Measurements from ENCODE around the gene NPAS4. TPM values are rescaled to one million over a fixed set of nuclear protein-coding genes. Genes with fewer than 3 reads are reported as not detected.

Gene NPAS4
- total and polyA plus RNA-seq, 2 of the 13 experiments (the other 11 are each of a cell fraction or from before 2014, with no cell fraction given) = not detected

DNA sequence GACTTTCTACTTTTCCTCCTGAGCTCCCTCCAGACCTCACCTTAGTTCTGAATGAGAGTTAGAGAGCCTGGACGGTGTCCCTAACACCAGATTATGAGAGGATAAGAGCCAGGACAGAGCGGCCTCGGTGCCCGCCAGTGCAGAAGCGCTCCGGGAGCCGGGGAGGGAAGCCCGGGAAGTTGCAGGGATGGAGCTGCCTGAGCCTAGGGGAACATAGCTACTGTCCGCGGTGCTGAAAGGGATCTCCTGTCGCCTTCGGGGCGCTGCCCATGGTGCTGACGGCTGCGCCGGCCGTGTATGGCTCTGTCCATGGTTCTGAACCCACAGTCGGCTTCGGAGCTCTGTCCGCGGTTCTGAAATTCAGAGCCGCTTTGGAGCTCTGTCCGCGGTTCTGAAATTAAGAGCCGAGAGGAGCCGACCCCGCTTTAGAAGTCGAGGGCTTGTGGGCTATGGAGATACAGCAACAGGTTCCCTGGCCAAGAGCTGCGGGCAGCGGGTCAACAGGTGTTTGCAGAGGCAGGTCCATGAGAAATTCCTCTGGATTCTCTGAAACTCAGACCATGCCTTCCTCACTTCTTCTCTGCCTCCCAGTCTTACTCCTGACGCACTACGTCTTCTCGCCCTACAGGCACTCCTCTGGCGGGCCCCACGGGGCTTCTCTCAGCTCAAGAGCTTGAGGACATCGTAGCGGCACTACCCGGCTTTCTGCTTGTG is 814 bp downstream of the NPAS4 start (continued):
- peak; percentile 30 for TF ChIP-seq AGO2 (optimal IDR thresholded peaks at IDR 0.05; ENCODE audit: low read depth, low read length)
- TF ChIP-seq ZNF350 (CRISPR knock-in tag; IDR thresholded peaks at IDR 0.05; ENCODE audit: borderline replicate concordance, low read depth) = peak; percentile 100
- TF ChIP-seq, protein P1, sequence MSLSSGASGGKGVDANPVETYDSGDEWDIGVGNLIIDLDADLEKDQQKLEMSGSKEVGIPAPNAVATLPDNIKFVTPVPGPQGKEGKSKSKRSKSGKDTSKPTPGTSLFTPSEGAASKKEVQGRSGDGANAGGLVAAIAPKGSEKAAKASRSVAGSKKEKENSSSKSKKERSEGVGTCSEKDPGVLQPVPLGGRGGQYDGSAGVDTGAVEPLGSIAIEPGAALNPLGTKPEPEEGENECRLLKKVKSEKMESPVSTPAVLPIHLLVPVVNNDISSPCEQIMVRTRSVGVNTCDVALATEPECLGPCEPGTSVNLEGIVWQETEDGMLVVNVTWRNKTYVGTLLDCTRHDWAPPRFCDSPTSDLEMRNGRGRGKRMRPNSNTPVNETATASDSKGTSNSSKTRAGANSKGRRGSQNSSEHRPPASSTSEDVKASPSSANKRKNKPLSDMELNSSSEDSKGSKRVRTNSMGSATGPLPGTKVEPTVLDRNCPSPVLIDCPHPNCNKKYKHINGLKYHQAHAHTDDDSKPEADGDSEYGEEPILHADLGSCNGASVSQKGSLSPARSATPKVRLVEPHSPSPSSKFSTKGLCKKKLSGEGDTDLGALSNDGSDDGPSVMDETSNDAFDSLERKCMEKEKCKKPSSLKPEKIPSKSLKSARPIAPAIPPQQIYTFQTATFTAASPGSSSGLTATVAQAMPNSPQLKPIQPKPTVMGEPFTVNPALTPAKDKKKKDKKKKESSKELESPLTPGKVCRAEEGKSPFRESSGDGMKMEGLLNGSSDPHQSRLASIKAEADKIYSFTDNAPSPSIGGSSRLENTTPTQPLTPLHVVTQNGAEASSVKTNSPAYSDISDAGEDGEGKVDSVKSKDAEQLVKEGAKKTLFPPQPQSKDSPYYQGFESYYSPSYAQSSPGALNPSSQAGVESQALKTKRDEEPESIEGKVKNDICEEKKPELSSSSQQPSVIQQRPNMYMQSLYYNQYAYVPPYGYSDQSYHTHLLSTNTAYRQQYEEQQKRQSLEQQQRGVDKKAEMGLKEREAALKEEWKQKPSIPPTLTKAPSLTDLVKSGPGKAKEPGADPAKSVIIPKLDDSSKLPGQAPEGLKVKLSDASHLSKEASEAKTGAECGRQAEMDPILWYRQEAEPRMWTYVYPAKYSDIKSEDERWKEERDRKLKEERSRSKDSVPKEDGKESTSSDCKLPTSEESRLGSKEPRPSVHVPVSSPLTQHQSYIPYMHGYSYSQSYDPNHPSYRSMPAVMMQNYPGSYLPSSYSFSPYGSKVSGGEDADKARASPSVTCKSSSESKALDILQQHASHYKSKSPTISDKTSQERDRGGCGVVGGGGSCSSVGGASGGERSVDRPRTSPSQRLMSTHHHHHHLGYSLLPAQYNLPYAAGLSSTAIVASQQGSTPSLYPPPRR (CRISPR knock-in tag; IDR thresholded peaks at IDR 0.05; ENCODE audit: borderline replicate concordance) = peak; percentile 99
- peak; percentile 100 for TF ChIP-seq PHF5A (CRISPR knock-in tag; IDR thresholded peaks at IDR 0.05; ENCODE audit: low read depth, unreplicated experiment)
- TF ChIP-seq SP2 (CRISPR knock-in tag; IDR thresholded peaks at IDR 0.05) = peak; percentile 90
- peak; percentile 100 for TF ChIP-seq RFXAP (CRISPR knock-in tag; IDR thresholded peaks at IDR 0.05; ENCODE audit: borderline replicate concordance)
- TF ChIP-seq, protein P2, sequence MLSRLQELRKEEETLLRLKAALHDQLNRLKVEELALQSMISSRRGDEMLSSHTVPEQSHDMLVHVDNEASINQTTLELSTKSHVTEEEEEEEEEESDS (CRISPR knock-in tag; IDR thresholded peaks at IDR 0.05; ENCODE audit: borderline replicate concordance) = peak; percentile 99
- no peak for TF ChIP-seq SYNCRIP (IDR thresholded peaks at IDR 0.05; ENCODE audit: insufficient read depth, low read depth, low read length)
- TF ChIP-seq MATR3 (CRISPR knock-in tag; IDR thresholded peaks at IDR 0.05) = peak; percentile 99
- TF ChIP-seq GATAD2A (CRISPR knock-in tag; IDR thresholded peaks at IDR 0.05) = peak; percentile 100
- TF ChIP-seq, protein P3, sequence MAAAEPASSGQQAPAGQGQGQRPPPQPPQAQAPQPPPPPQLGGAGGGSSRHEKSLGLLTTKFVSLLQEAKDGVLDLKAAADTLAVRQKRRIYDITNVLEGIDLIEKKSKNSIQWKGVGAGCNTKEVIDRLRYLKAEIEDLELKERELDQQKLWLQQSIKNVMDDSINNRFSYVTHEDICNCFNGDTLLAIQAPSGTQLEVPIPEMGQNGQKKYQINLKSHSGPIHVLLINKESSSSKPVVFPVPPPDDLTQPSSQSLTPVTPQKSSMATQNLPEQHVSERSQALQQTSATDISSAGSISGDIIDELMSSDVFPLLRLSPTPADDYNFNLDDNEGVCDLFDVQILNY (CRISPR knock-in tag; conservative IDR thresholded peaks at IDR 0.05) = peak; percentile 100
- TF ChIP-seq HMGA1 (CRISPR knock-in tag; conservative IDR thresholded peaks at IDR 0.05) = no peak
- TF ChIP-seq, protein P4, sequence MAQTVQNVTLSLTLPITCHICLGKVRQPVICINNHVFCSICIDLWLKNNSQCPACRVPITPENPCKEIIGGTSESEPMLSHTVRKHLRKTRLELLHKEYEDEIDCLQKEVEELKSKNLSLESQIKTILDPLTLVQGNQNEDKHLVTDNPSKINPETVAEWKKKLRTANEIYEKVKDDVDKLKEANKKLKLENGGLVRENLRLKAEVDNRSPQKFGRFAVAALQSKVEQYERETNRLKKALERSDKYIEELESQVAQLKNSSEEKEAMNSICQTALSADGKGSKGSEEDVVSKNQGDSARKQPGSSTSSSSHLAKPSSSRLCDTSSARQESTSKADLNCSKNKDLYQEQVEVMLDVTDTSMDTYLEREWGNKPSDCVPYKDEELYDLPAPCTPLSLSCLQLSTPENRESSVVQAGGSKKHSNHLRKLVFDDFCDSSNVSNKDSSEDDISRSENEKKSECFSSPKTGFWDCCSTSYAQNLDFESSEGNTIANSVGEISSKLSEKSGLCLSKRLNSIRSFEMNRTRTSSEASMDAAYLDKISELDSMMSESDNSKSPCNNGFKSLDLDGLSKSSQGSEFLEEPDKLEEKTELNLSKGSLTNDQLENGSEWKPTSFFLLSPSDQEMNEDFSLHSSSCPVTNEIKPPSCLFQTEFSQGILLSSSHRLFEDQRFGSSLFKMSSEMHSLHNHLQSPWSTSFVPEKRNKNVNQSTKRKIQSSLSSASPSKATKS (CRISPR knock-in tag; IDR thresholded peaks at IDR 0.05) = peak; percentile 100
- peak; percentile 85 for TF ChIP-seq ZNF24 (IDR thresholded peaks at IDR 0.05)
- no peak for TF ChIP-seq SUZ12 (IDR thresholded peaks at IDR 0.05; ENCODE audit: low read depth, low read length)
- TF ChIP-seq, protein P5, sequence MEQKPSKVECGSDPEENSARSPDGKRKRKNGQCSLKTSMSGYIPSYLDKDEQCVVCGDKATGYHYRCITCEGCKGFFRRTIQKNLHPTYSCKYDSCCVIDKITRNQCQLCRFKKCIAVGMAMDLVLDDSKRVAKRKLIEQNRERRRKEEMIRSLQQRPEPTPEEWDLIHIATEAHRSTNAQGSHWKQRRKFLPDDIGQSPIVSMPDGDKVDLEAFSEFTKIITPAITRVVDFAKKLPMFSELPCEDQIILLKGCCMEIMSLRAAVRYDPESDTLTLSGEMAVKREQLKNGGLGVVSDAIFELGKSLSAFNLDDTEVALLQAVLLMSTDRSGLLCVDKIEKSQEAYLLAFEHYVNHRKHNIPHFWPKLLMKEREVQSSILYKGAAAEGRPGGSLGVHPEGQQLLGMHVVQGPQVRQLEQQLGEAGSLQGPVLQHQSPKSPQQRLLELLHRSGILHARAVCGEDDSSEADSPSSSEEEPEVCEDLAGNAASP (CRISPR knock-in tag; IDR thresholded peaks at IDR 0.05; ENCODE audit: borderline replicate concordance) = peak; percentile 100
- TF ChIP-seq SOX13 (IDR thresholded peaks at IDR 0.05) = 0 out of 2 replicates have a peak, but pooled peaks have one; percentile 18
- TF ChIP-seq SOX13 (CRISPR knock-in tag; conservative IDR thresholded peaks at IDR 0.05 in 1 of 2, IDR thresholded peaks at IDR 0.05 in 1 of 2) = peak; percentile 76 to 99; a peak in 3 of 4 replicates
- peak; percentile 100 for TF ChIP-seq ZNF776 (CRISPR knock-in tag; IDR thresholded peaks at IDR 0.05)

All from HepG2 (cell line).